Stimulated activated CD8-positive, alpha-beta memory T cell treated with anti-CD3 and anti-CD28 coated beads, Interleukin-15, amount 100 ng/mL, for 1 hour (primary cell): Measurements from ENCODE around the gene CNOT4.
"Not testable (repeated sequence)": the region's sequence is repeated elsewhere in the genome, so short reads cannot be mapped to it uniquely, and the experiment has no call there.

Source experiments
- DNase-seq: peaks from one replicate; pipeline ENCODE4 v3.0.0-alpha.2; 2020; ENCODE audit warnings: low read depth

Gene CNOT4

DNA sequence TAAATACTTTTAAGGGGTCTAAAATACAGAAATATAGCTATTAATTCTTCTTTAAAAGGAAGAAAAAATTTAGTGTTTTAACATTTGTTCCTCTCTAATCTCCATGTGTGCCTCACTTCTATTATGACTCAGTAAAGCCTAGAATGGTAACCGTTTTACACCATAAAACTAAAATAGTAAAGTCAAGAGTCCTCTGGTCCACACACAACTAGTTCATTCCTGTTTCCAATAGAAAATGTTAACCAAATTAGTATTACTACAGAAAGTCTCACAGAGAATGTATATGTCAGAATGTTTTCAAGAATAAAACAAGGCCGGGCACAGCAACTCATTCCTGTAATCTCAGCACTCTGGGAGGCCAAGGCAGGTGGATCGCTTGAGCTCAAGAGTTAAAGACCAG, 55.8 kb downstream of the CNOT4 start:
- no peak for DNase-seq

GRCh38 chr7:135449436-135449835, 60.5 kb downstream of the CNOT4 start:
- no peak for DNase-seq

GRCh38 chr7:135448753-135449152, 61.1 kb downstream of the CNOT4 start:
- DNase-seq: no peak

DNA sequence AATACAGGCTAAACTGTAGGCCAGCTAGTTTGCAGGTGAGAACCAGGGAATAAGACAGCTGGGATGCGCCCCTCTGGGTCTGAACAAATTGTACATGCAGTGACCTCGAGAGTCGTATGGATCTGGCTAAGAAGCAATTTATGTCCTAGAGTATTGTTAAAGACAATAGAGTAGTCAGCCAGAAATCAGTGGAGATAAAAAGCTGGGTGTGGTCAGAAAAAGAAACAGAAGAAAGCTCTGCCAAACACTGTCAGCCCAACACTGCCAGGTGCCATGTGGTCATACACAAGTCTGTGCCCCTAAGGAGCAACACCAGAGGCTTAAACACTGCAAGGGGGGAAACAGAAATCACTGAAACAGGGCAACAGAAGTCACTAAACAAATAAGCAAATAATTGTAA, 62.2 kb downstream of the CNOT4 start:
- DNase-seq: no peak

- DNase-seq: no peak
Measured at GRCh38 chr7:135445690-135446089, 64.2 kb downstream of the CNOT4 start.

DNA sequence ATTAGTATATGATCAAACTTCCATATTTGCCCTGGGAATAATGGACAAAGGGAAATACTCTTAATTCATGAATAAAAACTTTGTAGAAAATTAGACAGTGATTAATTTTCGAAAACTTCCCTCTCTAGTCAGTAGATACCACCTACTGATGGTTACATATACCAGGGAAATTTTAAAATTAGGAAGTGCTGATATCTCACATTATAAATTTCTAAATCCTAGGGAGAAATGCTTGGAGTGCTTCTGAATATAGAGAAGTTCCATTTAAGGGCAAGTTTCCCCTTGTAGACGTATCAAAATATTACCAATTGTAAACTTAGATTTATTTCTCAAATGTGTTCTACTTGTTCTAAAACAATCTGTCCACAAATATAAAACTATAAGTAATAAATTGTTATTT, 64.6 kb downstream of the CNOT4 start:
- DNase-seq: not testable (repeated sequence)

GRCh38 chr7:135441791-135442190, 68.1 kb downstream of the CNOT4 start:
- no peak for DNase-seq

DNA sequence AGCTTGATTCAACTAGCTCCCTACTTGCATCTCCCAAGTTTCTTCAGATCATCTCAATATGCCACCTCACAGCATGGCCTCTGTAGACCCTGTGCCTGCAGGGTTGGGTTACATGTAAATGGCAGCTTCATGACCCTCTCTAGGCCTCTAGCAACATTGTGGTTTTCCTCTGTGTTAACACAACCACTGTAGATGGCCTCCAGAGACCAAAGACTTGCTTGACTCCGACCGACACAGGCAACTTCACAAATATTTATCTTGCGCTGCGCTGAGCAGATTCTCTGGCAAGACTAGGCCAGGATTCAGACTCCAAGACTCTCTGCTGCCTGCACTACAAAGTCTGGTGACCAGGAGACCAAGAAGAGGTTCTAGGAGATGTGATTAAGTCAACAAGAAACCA, 75.9 kb downstream of the CNOT4 start:
- DNase-seq: no peak

- no peak for DNase-seq
Measured at GRCh38 chr7:135430626-135431025, 79.3 kb downstream of the CNOT4 start.

DNA sequence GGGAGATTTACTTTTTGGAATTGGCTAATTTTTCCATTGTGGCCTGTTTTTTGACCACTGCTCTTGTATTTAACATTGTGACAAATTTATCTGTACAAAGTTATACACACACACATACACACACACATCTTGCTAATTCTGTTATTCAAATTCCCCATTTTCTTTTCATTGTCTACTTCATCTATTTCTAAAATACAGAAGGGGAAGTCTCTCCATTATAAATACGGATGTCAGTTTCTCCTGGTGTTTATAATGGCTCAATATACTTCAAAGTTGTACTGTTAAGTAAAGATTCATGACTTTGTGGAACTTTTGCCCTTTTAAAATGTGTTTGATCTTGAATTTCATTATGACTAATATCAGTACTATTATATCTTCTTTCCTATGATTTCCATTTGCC, 81.0 kb downstream of the CNOT4 start:
- no peak for DNase-seq

DNA sequence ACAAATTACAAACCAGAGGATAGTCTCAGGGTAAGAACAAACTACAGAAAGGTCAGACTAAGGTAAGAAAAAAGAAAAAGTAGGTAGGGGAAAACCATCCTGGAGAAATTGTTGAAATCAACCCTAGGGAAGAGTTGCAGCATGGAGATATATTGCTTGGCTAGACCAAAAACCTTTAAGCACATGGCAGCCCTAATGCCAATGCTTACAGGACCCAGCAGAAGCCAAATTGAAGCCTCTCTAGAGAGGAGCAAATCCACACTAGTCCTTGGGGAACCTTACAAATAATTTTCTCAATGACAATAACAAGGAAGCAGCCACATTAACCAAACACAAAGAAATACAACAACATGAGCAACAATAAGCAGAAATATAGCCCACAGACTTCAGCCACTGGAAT, 81.9 kb downstream of the CNOT4 start:
- no peak for DNase-seq

DNA sequence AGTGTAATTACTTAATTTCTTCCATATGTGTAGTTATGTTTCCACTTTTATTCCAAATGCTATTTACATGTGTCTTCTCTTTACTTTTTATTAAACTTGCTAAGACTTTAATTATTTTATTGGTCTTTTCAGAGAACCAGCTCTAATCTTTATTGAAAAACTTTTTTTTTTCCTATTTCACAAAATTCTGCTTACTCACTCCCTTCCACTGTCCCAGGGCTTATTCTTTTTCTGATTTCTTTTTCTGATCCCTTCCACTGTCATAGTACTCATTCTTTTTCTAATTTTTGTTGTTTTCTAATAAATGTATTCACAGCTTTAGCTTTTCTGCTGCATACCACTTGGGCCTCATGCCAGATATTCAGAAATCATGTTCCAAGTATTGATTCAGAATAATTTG, 82.7 kb downstream of the CNOT4 start:
- DNase-seq: no peak

DNA sequence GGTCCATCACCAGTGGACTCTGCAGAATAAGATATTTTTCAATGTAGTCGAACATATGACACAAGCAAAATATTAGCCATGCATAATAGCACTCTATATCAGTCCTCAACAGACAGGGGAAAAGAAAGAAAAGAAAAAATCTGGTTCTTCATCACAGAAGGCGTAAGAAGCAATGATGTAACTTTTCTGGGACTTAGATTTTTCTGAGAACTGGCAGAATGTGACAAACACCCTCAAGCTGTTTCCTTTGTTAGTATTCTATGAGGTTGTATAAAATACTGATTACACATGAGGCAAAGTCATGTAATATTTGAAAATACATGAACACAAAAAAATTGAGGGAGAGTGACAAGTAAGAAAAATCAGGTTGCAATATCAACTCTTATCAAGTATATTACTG, 84.9 kb downstream of the CNOT4 start:
- no peak for DNase-seq

GRCh38 chr7:135420786-135421185, 89.1 kb downstream of the CNOT4 start:
- no peak for DNase-seq

DNA sequence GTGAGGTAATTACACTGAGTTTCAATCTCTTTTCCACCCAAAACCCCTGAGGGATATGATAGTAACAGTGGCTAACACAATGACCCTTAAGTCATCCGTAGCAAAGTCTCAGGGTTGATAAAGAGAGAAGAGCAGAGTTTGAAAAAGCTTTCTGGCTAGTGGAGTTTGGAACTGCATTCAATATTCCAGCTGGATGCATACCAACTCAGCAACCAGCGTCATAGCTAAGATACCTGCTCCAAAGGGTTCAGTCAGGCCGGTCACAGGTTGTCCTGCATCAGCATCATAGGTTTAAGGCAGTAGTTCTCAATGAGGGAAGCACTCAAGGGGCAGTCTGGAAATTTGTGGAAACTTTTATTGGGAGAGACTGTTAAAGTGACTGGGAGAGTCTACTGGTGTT, 93.5 kb downstream of the CNOT4 start:
- DNase-seq: no peak

GRCh38 chr7:135414850-135415439, 95.0 kb downstream of the CNOT4 start:
- no peak for DNase-seq

GRCh38 chr7:135414208-135414607, 95.7 kb downstream of the CNOT4 start:
- no peak for DNase-seq

GRCh38 chr7:135411098-135411497, 98.8 kb downstream of the CNOT4 start:
- DNase-seq: no peak

- DNase-seq: no peak
Measured at GRCh38 chr7:135410543-135410942, 99.4 kb downstream of the CNOT4 start.

- no peak for DNase-seq
Measured at GRCh38 chr7:135409845-135410542, 99.9 kb downstream of the CNOT4 start.

GRCh38 chr7:135407884-135408283, 102.0 kb downstream of the CNOT4 start:
- no peak for DNase-seq

DNA sequence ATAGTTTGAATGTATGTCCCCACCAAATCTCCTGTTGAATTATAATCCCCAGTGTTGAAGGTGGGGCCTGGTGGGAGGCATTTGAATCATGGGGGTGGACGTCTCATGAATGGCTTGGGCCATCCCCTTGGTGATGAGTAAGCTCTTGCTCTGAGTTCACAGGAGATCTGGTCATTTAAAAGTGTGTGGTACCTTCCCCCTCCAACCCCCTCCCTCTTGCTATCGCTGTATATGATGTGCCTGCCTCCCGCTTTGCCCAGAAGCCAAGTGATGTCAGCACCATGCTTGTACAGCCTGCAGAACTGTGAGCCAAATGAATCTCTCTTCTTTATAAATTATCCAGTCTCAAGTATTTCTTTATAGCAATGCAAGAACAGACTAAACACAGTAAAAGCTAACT, 103.0 kb downstream of the CNOT4 start:
- DNase-seq: no peak

- DNase-seq: no peak
Measured at GRCh38 chr7:135405969-135406368, 103.9 kb downstream of the CNOT4 start.

DNA sequence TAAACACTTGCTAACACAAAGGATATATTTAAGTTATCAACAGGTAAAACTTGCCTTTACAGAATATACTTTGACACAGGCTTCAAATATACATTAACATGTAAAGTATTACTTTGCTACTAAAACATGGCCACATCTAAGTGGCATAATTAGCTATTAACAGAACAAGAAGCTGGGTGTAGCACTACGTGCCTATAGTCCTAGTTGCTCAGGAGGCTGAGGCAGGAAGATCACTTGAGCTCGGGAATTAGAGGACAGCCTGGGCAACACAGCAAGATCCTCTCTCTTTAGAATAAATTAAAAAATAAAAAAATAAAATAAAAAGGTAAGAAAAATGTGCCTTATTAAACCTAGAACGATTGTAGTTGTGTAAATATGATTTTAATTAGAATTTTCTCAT, 106.6 kb downstream of the CNOT4 start:
- DNase-seq: no peak
